Transverse colon (tissue), 3 donors: ENCODE results near the gene GALNT18.

Experiments
- POLR2A ChIP-seq: fragments of 450-650 bp; IDR thresholded peaks from one replicate; pipeline ENCODE4 v1.6.1; 2016; ENCODE audit warnings: antibody characterized with exemption, mild to moderate bottlenecking, moderate library complexity
- POLR2AphosphoS5 ChIP-seq, 3 donors: sonication (generic); formaldehyde crosslinking; IDR thresholded peaks; one replicate each; pipeline ENCODE4 v1.6.1; 2016; ENCODE audit warnings: antibody characterized with exemption in 3 of 3

DNA sequence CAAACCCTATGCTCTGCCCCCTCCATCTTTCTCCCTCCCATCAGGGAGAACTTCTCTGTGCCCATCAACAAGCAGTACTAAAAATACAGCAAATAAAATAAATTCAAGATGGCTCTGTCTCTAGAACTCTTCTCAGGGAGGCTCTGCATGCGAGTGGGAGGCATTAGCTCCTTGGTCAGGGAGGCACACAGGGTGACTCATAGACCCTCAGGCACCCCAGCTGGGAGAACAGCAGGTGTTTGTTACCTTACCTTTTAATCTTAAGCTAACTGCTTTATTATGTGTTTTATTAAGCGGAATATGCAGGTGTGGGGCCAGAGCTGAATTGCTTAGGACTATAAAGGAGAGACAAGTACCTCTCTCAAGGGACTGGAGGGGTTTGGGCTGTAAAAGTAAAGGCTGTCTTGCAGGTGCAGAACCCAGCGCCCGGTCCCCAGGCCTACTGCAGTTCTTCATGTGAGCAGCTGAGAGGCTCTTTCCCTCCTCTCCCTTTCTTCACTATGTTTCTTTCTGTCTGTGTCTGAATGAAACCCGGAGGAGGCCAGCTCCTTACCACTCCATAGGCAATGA, 289.6 kb downstream of the GALNT18 start:
- TF ChIP-seq POLR2AphosphoS5 (IDR thresholded peaks at IDR 0.05) (no peak), POLR2A (no peak)
